ENCODE data around the gene DNAAF2.
A peak's percentile ranks its signal among the peaks of the same experiment; 100 is the strongest.

Gene DNAAF2

GRCh38 chr14:49589387-49589786 lies 45.7 kb downstream of the DNAAF2 start:
- TF ChIP-seq POLR2AphosphoS5 (IDR thresholded peaks at IDR 0.05; ENCODE audit: low read depth, low read length) (no peak), SIN3A (IDR thresholded peaks at IDR 0.05; ENCODE audit: borderline replicate concordance, insufficient read depth, low read length) (no peak), REST (IDR thresholded peaks at IDR 0.05; ENCODE audit: insufficient read depth in 1 of 2, low read depth in 2 of 2, low read length in 2 of 2) (no peak), TAF1 (IDR thresholded peaks at IDR 0.05; ENCODE audit: borderline replicate concordance, insufficient read depth, low read length) (no peak), FOXP2 (optimal IDR thresholded peaks at IDR 0.05; ENCODE audit: borderline replicate concordance, extremely low read depth, extremely low read length, insufficient read depth) (no peak)

GRCh38 chr14:49586673-49587460 lies 48.2 kb downstream of the DNAAF2 start:
- TF ChIP-seq REST (IDR thresholded peaks at IDR 0.05; ENCODE audit: insufficient read depth in 1 of 2, low read depth in 2 of 2, low read length in 2 of 2) (no peak), FOXP2 (optimal IDR thresholded peaks at IDR 0.05; ENCODE audit: borderline replicate concordance, extremely low read depth, extremely low read length, insufficient read depth) (no peak), POLR2AphosphoS5 (IDR thresholded peaks at IDR 0.05; ENCODE audit: low read depth, low read length) (no peak), SIN3A (IDR thresholded peaks at IDR 0.05; ENCODE audit: borderline replicate concordance, insufficient read depth, low read length) (no peak), TAF1 (IDR thresholded peaks at IDR 0.05; ENCODE audit: borderline replicate concordance, insufficient read depth, low read length) (no peak)

GRCh38 chr14:49585803-49586672 lies 49.0 kb downstream of the DNAAF2 start, which contains the start of gene RPS29:
Gene RPS29, minus strand, starts transcription at chr14:49586380. Its CDS starts 34 bp downstream, at chr14:49586346.
- no peak for TF ChIP-seq FOXP2 (optimal IDR thresholded peaks at IDR 0.05; ENCODE audit: borderline replicate concordance, extremely low read depth, extremely low read length, insufficient read depth)
- TF ChIP-seq POLR2AphosphoS5 (IDR thresholded peaks at IDR 0.05; ENCODE audit: low read depth, low read length) = peak; percentile 94
- TF ChIP-seq SIN3A (IDR thresholded peaks at IDR 0.05; ENCODE audit: borderline replicate concordance, insufficient read depth, low read length) = no peak
- TF ChIP-seq REST (IDR thresholded peaks at IDR 0.05; ENCODE audit: insufficient read depth in 1 of 2, low read depth in 2 of 2, low read length in 2 of 2) = no peak
- TF ChIP-seq TAF1 (IDR thresholded peaks at IDR 0.05; ENCODE audit: borderline replicate concordance, insufficient read depth, low read length) = peak; percentile 96

GRCh38 chr14:49584058-49584457 lies 51.0 kb downstream of the DNAAF2 start:
- TF ChIP-seq POLR2AphosphoS5 (IDR thresholded peaks at IDR 0.05; ENCODE audit: low read depth, low read length) (no peak), REST (IDR thresholded peaks at IDR 0.05; ENCODE audit: insufficient read depth in 1 of 2, low read depth in 2 of 2, low read length in 2 of 2) (no peak), TAF1 (IDR thresholded peaks at IDR 0.05; ENCODE audit: borderline replicate concordance, insufficient read depth, low read length) (no peak), SIN3A (IDR thresholded peaks at IDR 0.05; ENCODE audit: borderline replicate concordance, insufficient read depth, low read length) (no peak), FOXP2 (optimal IDR thresholded peaks at IDR 0.05; ENCODE audit: borderline replicate concordance, extremely low read depth, extremely low read length, insufficient read depth) (no peak)

Measured in PFSK-1 (cell line).